Transverse colon (tissue), 4 donors: Measurements from ENCODE around the gene TMEM171. TPM values are rescaled to one million over a fixed set of nuclear protein-coding genes. Genes with fewer than 3 reads are reported as not detected.

ENCODE experiments used
- DNase-seq: peaks from one replicate; pipeline ENCODE4 v3.0.0-alpha.2; 2019
- H3K27ac ChIP-seq, 4 donors: fragments of 200-600 bp; sonication (generic); 2 replicates each; pipeline ENCODE4 v1.5.1; 2016 to 2018; ENCODE audit warnings: inconsistent platforms in 4 of 4
- H3K27me3 ChIP-seq: fragments of 200-600 bp; sonication (generic); 2 replicates; pipeline ENCODE4 v1.5.1; 2017; ENCODE audit warnings: inconsistent platforms
- H3K36me3 ChIP-seq, 4 donors: fragments of 200-600 bp; sonication (generic); 2 replicates each; pipeline ENCODE4 v1.5.1; 2017 to 2019; ENCODE audit warnings: inconsistent platforms in 4 of 4
- H3K4me1 ChIP-seq, 4 donors: fragments of 200-600 bp; sonication (generic); 2 replicates each; pipeline ENCODE4 v1.5.1; 2017 to 2020; ENCODE audit warnings: inconsistent platforms in 4 of 4
- H3K4me3 ChIP-seq, 4 donors: fragments of 200-600 bp; sonication (generic); 1 replicate in 1 of 4; 2 replicates in 3 of 4; pipeline versions ENCODE4 v1.5.1 to v1.6.1; 2017 to 2019; ENCODE audit warnings: inconsistent platforms in 4 of 4
- H3K9me3 ChIP-seq, 2 donors: fragments of 200-600 bp; sonication (generic); 2 replicates each; pipeline ENCODE4 v1.5.1; 2017 to 2019; ENCODE audit warnings: inconsistent platforms in 2 of 2
- EP300 ChIP-seq: sonication (generic); formaldehyde crosslinking; IDR thresholded peaks from one replicate; pipeline ENCODE4 v1.6.1; 2017; ENCODE audit warnings: antibody characterized with exemption, low read depth
- POLR2A ChIP-seq: fragments of 450-650 bp; IDR thresholded peaks from one replicate; pipeline ENCODE4 v1.6.1; 2016; ENCODE audit warnings: antibody characterized with exemption, mild to moderate bottlenecking, moderate library complexity
- POLR2AphosphoS5 ChIP-seq, 3 donors: sonication (generic); formaldehyde crosslinking; IDR thresholded peaks; one replicate each; pipeline ENCODE4 v1.6.1; 2016; ENCODE audit warnings: antibody characterized with exemption in 3 of 3
- WGBS, 2 donors: methylation state at CpG; one replicate each; pipeline ENCODE4 v1.1.5; 2018; ENCODE audit warnings: low coverage in 1 of 2; 5-methylcytosine and 5-hydroxymethylcytosine counted together
- in situ Hi-C, 4 donors: fragments of 200-750 bp; cut with MboI; loops; one replicate each; pipeline versions ENCODE4 v1.15.0 to v1.15.1; 2017; ENCODE audit warnings: low sequenced_read_pairs in 3 of 4, low pct_ligation_motif_present in 1 of 4, low pct_unique_long_range_greater_than_20kb in 1 of 4
- intact Hi-C: fragments of 100-400 bp; cut with DNase I; formaldehyde crosslinking; loops from one replicate; pipeline ENCODE4 v1.15.1; 2023; ENCODE audit warnings: low total_unique reads
- total RNA-seq, 4 donors: library from RNA; depleted of rRNA; stranded (reverse); fragments of >200 nt; gene quantifications; one replicate each; pipeline ENCODE4 v1.1.0, GENCODE V29; 2016
- TF ChIP-seq, protein P1 (sequence below), 5 experiments: fragments of 200-600 bp in 3 of 5; fragments of 450-650 bp in 2 of 5; sonication (generic) in 3 of 5; IDR thresholded peaks; 1 replicate in 2 of 5; 2 replicates in 3 of 5; pipeline ENCODE4 v1.5.1; 2016 to 2017; ENCODE audit warnings: antibody characterized with exemption in 5 of 5, inconsistent platforms in 3 of 5, mild to moderate bottlenecking in 2 of 5, moderate library complexity in 1 of 5

TMEM171 gene
- total RNA-seq, 4 donors from 2014 or later, result 32.8 to 179 (median 114) TPM

DNA sequence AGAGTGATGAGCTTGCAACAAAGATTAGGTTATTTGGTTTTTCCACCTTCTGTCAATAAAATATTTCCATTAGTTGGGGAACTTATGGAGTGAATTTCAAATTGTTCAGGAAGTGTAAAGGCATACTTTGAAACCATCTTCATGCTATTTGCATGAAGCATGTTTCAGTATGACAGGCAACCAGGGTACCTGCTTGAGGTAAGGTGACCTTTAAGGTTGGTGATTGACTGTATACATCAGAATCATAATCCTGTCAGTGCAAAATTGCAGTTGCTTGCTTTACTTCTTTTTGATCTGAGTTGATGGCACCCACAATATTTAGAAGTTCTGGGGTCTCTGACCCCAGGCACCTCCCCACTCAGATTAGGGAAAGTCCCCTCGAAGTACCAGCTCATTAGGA is 26.0 kb upstream of the TMEM171 start:
- no peak for DNase-seq
- 76 to 83% methylated on average over 1 of the region's 1 CpG for WGBS, 2 donors
- no peaks in the 10 kb centered on the region for H3K4me1 ChIP-seq
- no peaks in the 10 kb centered on the region for H3K9me3 ChIP-seq
- no peak for TF ChIP-seq POLR2AphosphoS5 (IDR thresholded peaks at IDR 0.05)
- TF ChIP-seq EP300, result no peak
- TF ChIP-seq, protein P1, sequence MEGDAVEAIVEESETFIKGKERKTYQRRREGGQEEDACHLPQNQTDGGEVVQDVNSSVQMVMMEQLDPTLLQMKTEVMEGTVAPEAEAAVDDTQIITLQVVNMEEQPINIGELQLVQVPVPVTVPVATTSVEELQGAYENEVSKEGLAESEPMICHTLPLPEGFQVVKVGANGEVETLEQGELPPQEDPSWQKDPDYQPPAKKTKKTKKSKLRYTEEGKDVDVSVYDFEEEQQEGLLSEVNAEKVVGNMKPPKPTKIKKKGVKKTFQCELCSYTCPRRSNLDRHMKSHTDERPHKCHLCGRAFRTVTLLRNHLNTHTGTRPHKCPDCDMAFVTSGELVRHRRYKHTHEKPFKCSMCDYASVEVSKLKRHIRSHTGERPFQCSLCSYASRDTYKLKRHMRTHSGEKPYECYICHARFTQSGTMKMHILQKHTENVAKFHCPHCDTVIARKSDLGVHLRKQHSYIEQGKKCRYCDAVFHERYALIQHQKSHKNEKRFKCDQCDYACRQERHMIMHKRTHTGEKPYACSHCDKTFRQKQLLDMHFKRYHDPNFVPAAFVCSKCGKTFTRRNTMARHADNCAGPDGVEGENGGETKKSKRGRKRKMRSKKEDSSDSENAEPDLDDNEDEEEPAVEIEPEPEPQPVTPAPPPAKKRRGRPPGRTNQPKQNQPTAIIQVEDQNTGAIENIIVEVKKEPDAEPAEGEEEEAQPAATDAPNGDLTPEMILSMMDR (IDR thresholded peaks at IDR 0.05), result no peak
- no peak for TF ChIP-seq POLR2A
- intact Hi-C loops (no loop called here), in situ Hi-C loops (no loop called here)
- no peak overlapping the region for H3K27ac ChIP-seq
- no peaks in the 10 kb centered on the region for H3K36me3 ChIP-seq
- no peak overlapping the region for H3K4me3 ChIP-seq
- no peaks in the 10 kb centered on the region for H3K27me3 ChIP-seq

DNA sequence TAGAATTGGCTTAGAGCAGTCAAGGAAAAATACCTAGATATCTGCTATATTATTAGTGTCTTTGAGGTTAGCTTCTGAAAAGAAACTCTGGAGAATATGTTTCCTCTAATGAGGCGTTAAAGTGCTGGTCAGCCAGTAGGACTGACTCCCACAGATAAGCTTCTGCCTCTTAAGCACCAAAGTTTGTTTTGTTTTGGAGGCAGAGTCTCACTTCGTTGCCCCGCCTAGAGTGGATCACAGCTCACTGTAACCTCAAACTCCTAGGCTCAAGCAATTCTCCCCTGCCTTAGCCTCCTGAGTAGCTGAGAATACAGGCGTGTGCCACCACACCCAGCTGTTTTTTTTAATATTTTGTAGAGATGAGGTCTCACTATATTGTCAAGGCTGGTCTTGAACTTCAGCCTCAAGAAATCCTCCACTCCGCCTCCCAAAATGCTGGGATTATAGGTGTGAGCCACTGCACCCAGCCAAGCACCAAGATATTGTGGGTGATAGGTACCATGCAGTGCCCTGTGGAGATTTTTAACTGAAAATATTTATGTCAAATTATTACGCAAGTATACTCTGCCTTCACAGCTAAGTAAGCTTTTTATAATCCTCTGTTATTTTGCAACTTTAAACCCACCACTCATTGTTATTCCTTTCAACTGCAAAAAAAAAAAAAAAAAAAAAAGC is 24.7 kb upstream of the TMEM171 start:
- no peak overlapping the region for H3K4me3 ChIP-seq
- no peak for DNase-seq
- 84 to 87% methylated on average over 5 to 6 of the region's 6 CpGs for WGBS, 2 donors
- H3K36me3 ChIP-seq, result no peaks in the 10 kb centered on the region
- no peaks in the 10 kb centered on the region for H3K9me3 ChIP-seq
- no peaks in the 10 kb centered on the region for H3K4me1 ChIP-seq
- H3K27me3 ChIP-seq, result no peaks in the 10 kb centered on the region
- intact Hi-C loops, result no loop called here
- no peak overlapping the region for H3K27ac ChIP-seq
- in situ Hi-C loops, result no loop called here
- TF ChIP-seq POLR2A (no peak), EP300 (no peak), POLR2AphosphoS5 (IDR thresholded peaks at IDR 0.05) (no peak)
- TF ChIP-seq, protein P1 (IDR thresholded peaks at IDR 0.05), result no peak

DNA sequence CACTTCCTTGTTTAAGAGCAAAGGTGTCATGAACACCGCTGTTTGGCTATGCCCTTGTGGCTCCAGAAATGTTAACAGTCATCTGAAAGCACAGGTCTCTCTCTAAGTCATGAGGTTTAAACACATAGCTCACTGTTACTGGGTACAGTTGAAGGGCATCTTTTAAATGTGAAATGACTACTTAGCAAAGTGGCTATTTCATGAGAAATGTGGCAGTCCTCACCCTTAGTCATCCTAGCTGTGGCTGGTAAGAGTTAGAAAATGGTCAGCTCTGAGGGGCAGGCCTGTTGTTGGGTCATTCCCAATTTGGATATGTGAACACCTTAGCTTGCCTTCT is 24.2 kb upstream of the TMEM171 start:
- 75 to 85% methylated on average over 1 of the region's 1 CpG for WGBS, 2 donors
- H3K9me3 ChIP-seq, result no peaks in the 10 kb centered on the region
- no peak overlapping the region for H3K27ac ChIP-seq
- TF ChIP-seq, protein P1 (IDR thresholded peaks at IDR 0.05), result no peak
- no peak for TF ChIP-seq POLR2AphosphoS5 (IDR thresholded peaks at IDR 0.05)
- TF ChIP-seq POLR2A, result no peak
- TF ChIP-seq EP300, result no peak
- no peak overlapping the region for H3K4me3 ChIP-seq
- intact Hi-C loops, result no loop called here
- H3K36me3 ChIP-seq, result no peaks in the 10 kb centered on the region
- no peak for DNase-seq
- H3K27me3 ChIP-seq, result no peaks in the 10 kb centered on the region
- no peaks in the 10 kb centered on the region for H3K4me1 ChIP-seq
- in situ Hi-C loops, result no loop called here

DNA sequence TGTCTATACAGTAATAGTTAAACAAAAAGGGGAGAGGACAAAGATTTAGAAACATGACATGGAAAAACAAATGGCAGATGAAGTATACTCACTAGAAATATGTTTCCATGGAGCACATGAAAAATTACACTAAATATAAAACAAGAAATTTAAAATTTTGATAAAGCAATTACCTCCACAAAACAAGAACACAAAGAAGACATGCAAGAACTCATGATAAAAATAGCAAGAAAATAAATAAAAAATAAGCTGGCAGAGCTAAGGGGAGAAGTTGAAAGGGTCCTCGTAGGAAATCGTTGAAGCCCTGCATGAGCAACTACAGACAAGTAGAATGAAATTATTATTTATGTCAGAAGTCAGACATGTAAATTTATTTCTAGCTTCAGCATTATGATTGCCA is 22.6 kb upstream of the TMEM171 start:
- Histone ChIP-seq H3K36me3 (no peaks in the 10 kb centered on the region), H3K4me1 (no peaks in the 10 kb centered on the region), H3K9me3 (no peaks in the 10 kb centered on the region), H3K4me3 (no peak overlapping the region), H3K27ac (no peak overlapping the region), H3K27me3 (no peaks in the 10 kb centered on the region)
- DNase-seq, result no peak
- TF ChIP-seq EP300 (no peak), POLR2AphosphoS5 (IDR thresholded peaks at IDR 0.05) (no peak), POLR2A (no peak)
- TF ChIP-seq, protein P1 (IDR thresholded peaks at IDR 0.05), result no peak
- WGBS, 2 donors, result 92 to 95% methylated on average over 2 of the region's 2 CpGs
- in situ Hi-C loops (no loop called here), intact Hi-C loops (no loop called here)
